HEK293 (cell line): ENCODE measurements around the gene FKTN.

Source experiments
- KLF10 ChIP-seq: fragments of 450-650 bp; IDR thresholded peaks from 2 replicates; pipeline ENCODE4 v1.5.1; 2018; ENCODE audit warnings: missing biosample characterization, mild to moderate bottlenecking, missing genetic modification characterization
- KLF16 ChIP-seq: fragments of 450-650 bp; formaldehyde crosslinking; IDR thresholded peaks from 2 replicates; pipeline ENCODE4 v1.5.1; 2017; ENCODE audit warnings: missing biosample characterization, missing genetic modification characterization
- ZBTB17 ChIP-seq: fragments of 450-650 bp; formaldehyde crosslinking; IDR thresholded peaks from 2 replicates; pipeline ENCODE4 v1.5.1; 2016; ENCODE audit warnings: missing biosample characterization, missing genetic modification characterization
- ZFP37 ChIP-seq: fragments of 450-650 bp; formaldehyde crosslinking; IDR thresholded peaks from 2 replicates; pipeline ENCODE4 v1.5.1; 2016; ENCODE audit warnings: missing biosample characterization, missing genetic modification characterization
- ZFP41 ChIP-seq: fragments of 450-650 bp; formaldehyde crosslinking; IDR thresholded peaks from 2 replicates; pipeline ENCODE4 v1.5.1; 2016; ENCODE audit warnings: missing biosample characterization, missing genetic modification characterization, borderline replicate concordance
- ZNF184 ChIP-seq: fragments of 450-650 bp; IDR thresholded peaks from 2 replicates; pipeline ENCODE4 v1.5.1; 2018; ENCODE audit warnings: missing biosample characterization, mild to moderate bottlenecking, missing genetic modification characterization
- ZNF350 ChIP-seq: fragments of 450-650 bp; formaldehyde crosslinking; IDR thresholded peaks from 2 replicates; pipeline ENCODE4 v1.5.0; 2017; ENCODE audit warnings: missing biosample characterization, mild to moderate bottlenecking, missing genetic modification characterization
- ZNF830 ChIP-seq: fragments of 450-650 bp; IDR thresholded peaks from 2 replicates; pipeline ENCODE4 v1.5.0; 2018; ENCODE audit warnings: missing biosample characterization, missing genetic modification characterization, low read depth, mild to moderate bottlenecking, moderate library complexity
- TF ChIP-seq, protein P1 (sequence below): fragments of 450-650 bp; formaldehyde crosslinking; IDR thresholded peaks from 2 replicates; pipeline ENCODE4 v1.5.1; 2016; ENCODE audit warnings: missing biosample characterization, missing genetic modification characterization
- TF ChIP-seq, protein P2 (sequence below): IDR thresholded peaks from 2 replicates; pipeline ENCODE4 v1.6.1; 2011; ENCODE audit warnings: mild to moderate bottlenecking, low read depth, low read length, borderline replicate concordance

GRCh38 chr9:105673850-105674387 is 116.0 kb downstream of the FKTN start:
- no peak for TF ChIP-seq KLF10 (tag by site-specific recombination)
- TF ChIP-seq ZBTB17 (tag by site-specific recombination) = no peak
- no peak for TF ChIP-seq ZNF830
- TF ChIP-seq, protein P1, sequence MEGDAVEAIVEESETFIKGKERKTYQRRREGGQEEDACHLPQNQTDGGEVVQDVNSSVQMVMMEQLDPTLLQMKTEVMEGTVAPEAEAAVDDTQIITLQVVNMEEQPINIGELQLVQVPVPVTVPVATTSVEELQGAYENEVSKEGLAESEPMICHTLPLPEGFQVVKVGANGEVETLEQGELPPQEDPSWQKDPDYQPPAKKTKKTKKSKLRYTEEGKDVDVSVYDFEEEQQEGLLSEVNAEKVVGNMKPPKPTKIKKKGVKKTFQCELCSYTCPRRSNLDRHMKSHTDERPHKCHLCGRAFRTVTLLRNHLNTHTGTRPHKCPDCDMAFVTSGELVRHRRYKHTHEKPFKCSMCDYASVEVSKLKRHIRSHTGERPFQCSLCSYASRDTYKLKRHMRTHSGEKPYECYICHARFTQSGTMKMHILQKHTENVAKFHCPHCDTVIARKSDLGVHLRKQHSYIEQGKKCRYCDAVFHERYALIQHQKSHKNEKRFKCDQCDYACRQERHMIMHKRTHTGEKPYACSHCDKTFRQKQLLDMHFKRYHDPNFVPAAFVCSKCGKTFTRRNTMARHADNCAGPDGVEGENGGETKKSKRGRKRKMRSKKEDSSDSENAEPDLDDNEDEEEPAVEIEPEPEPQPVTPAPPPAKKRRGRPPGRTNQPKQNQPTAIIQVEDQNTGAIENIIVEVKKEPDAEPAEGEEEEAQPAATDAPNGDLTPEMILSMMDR (tag by site-specific recombination) = no peak
- no peak for TF ChIP-seq ZNF350 (tag by site-specific recombination)
- no peak for TF ChIP-seq ZNF184 (tag by site-specific recombination)
- no peak for TF ChIP-seq ZFP37 (tag by site-specific recombination)
- no peak for TF ChIP-seq ZFP41
- TF ChIP-seq, protein P2, sequence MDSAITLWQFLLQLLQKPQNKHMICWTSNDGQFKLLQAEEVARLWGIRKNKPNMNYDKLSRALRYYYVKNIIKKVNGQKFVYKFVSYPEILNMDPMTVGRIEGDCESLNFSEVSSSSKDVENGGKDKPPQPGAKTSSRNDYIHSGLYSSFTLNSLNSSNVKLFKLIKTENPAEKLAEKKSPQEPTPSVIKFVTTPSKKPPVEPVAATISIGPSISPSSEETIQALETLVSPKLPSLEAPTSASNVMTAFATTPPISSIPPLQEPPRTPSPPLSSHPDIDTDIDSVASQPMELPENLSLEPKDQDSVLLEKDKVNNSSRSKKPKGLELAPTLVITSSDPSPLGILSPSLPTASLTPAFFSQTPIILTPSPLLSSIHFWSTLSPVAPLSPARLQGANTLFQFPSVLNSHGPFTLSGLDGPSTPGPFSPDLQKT = no peak
- TF ChIP-seq KLF16 = no peak
